ENCODE data around the gene NAAA.
A peak's percentile ranks its signal among the peaks of the same experiment; 100 is the strongest.
"Not testable (repeated sequence)": the region's sequence is repeated elsewhere in the genome, so short reads cannot be mapped to it uniquely, and the experiment has no call there.

Gene NAAA

DNA sequence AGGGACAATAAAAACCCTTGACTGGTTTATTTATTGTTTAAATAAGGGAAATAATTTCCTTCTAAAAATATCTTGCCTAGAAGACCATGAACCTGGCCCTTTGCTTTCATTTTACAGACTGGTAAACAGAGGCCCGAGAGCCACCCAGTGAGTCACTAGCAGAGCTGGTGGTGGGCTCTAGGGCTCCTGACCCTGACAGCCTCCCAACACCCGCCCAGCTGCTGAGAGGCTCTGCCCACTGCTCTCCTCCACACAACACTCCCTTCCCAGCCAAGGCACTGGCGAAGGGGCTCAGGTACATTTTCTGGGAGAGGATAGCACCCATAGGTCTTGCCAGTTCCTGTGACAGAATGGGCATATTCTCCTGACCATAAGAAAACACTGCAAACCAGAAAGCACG lies 20.5 kb downstream of the NAAA start:
- H3K4me3 ChIP-seq = no peak overlapping the region
- no peak for TF ChIP-seq Cebpa-rat (IDR thresholded peaks at IDR 0.05)
- H3K27me3 ChIP-seq = no peaks in the 10 kb centered on the region
- H3K9ac ChIP-seq = no peak overlapping the region
- H4K20me1 ChIP-seq = no peaks in the 10 kb centered on the region
- H3K9me3 ChIP-seq = no peaks in the 10 kb centered on the region
- peaks cover 88% of the 10 kb centered on the region for H3K36me3 ChIP-seq
- peaks cover 32% of the 10 kb centered on the region for H3K4me1 ChIP-seq
- no peak overlapping the region for H3K27ac ChIP-seq
- H3K4me2 ChIP-seq = no peak overlapping the region

DNA sequence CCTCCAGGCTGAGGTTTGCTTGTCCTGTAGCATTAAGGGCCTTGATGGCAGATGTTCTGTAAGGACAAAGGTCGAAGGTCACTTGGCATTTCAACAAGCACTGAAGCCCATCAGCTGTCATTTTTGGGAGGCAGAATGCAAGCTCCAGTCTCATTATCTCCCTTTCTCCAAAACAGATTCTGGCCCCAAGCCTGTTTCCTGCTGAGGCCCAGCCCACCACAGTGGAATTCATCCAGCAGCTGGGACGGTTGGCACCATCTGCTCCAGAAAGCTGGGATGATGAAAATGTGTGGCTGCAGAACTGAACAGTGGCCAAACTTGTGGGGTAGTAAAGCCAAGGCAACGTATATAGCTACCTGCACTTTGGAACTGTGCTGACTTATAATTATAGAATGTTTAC lies 20.9 kb downstream of the NAAA start:
- no peaks in the 10 kb centered on the region for H3K27me3 ChIP-seq
- no peaks in the 10 kb centered on the region for H4K20me1 ChIP-seq
- TF ChIP-seq Cebpa-rat (IDR thresholded peaks at IDR 0.05) = no peak
- H3K9ac ChIP-seq = no peak overlapping the region
- H3K36me3 ChIP-seq = peaks cover 88% of the 10 kb centered on the region
- no peaks in the 10 kb centered on the region for H3K9me3 ChIP-seq
- no peak overlapping the region for H3K27ac ChIP-seq
- peaks cover 32% of the 10 kb centered on the region for H3K4me1 ChIP-seq
- H3K4me3 ChIP-seq = no peak overlapping the region
- no peak overlapping the region for H3K4me2 ChIP-seq

DNA sequence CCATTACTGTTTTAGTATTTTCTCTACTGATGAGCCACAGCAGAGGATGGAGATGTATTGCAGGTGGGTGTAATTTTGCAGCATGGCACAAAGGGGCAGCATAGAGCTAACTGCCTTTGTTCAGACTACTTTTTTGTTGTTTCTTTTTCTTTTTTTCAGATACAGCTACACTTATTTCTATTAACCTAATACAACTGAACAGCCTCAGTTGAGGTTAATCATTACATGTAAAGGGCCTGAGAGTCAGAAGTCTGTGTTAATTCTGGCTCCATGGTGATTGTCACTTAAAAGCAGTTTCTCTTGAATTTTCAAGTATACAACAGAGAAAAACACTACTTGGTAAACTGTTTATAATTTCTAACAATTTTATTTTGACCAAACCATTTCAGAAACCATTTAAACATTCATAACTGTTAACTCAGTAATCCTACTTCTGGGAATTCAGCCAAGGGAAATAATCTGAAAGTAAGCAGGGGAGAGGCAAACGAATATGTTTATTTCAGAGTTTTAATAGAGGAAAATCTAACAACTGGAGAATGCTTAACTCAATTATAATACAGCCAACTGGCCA lies 24.6 kb downstream of the NAAA start:
- Histone ChIP-seq H3K9ac (no peak overlapping the region), H3K4me1 (peaks cover 21% of the 10 kb centered on the region), H4K20me1 (no peaks in the 10 kb centered on the region), H3K4me3 (no peak overlapping the region), H3K36me3 (peaks cover 67% of the 10 kb centered on the region), H3K9me3 (peaks cover 7% of the 10 kb centered on the region), H3K4me2 (no peak overlapping the region), H3K27ac (0 out of 2 replicates have a peak overlapping the region, but pooled peaks have one; percentile 8), H3K27me3 (no peaks in the 10 kb centered on the region)
- TF ChIP-seq Cebpa-rat (IDR thresholded peaks at IDR 0.05) = no peak

DNA sequence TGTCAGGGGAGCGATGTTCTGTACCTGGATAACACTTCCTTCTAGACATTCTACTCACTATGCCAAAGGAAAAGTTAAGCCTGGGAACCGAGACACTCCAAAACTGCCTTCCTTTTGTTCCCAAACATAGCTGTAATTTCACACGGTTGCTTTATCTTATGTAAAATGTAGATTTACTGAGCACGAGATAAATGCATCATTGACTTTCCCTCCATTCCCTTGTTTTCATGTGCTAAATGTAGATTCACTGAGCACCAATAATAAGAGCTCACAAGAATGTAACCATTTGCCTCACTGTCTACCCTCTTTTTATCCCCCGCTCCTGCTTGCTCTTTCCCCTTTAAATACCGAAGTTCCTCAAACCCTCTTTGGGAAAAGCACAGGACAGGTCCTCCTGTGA lies 27.8 kb downstream of the NAAA start:
- no peaks in the 10 kb centered on the region for H4K20me1 ChIP-seq
- H3K4me2 ChIP-seq = no peak overlapping the region
- H3K4me3 ChIP-seq = no peak overlapping the region
- H3K9ac ChIP-seq = no peak overlapping the region
- H3K9me3 ChIP-seq = peaks cover 20% of the 10 kb centered on the region
- H3K27ac ChIP-seq = no peak overlapping the region
- H3K36me3 ChIP-seq = peaks cover 49% of the 10 kb centered on the region
- TF ChIP-seq Cebpa-rat (IDR thresholded peaks at IDR 0.05) = no peak
- peaks cover 23% of the 10 kb centered on the region for H3K4me1 ChIP-seq
- H3K27me3 ChIP-seq = no peaks in the 10 kb centered on the region

DNA sequence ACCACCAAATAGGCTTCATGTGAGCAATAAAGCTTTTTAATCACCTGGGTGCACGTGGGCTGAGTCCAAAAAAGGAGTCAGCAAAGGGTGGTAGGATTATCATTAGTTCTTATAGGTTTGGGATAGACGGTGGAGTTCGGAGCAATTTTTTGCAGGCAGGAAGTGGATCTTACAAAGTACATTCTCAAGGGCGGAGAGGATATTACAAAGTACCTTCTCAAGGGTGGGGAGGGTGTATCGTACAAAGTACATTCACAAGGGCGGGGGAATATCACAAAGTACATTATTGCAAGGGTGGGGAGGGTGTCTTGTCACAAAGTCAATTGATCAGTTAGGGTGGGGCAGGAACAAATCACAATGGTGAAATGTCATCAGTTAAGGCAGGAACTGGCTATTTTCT lies 30.0 kb downstream of the NAAA start:
- Histone ChIP-seq H3K4me1 (peaks cover 16% of the 10 kb centered on the region), H3K9me3 (peaks cover 20% of the 10 kb centered on the region), H3K36me3 (peaks cover 36% of the 10 kb centered on the region)
- not testable (repeated sequence) for H3K4me3 ChIP-seq, H3K4me2 ChIP-seq, H3K27me3 ChIP-seq, H4K20me1 ChIP-seq, H3K27ac ChIP-seq, H3K9ac ChIP-seq

DNA sequence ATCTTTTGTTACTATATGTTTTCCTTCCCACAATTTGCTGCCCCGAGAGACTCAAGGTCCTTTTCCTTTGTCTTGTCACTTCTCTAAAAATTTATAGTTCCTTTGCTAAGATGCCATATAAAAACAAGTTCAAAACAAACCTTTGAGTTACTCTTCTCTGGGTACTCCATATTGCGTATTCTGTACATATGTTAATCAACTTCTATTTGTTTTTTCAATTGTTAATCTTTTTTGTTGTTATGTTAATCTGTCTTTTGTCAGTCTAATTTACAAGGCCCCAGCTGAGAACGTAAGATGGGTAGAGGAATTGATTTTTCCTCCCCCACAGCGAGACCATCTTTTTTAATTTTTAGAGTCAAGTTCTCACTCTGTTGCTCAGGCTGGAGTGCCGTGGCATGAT lies 31.4 kb downstream of the NAAA start:
- Histone ChIP-seq H3K4me3 (no peak overlapping the region), H3K27ac (no peak overlapping the region), H3K4me1 (peaks cover 19% of the 10 kb centered on the region), H3K9me3 (peaks cover 20% of the 10 kb centered on the region), H4K20me1 (no peaks in the 10 kb centered on the region), H3K4me2 (no peak overlapping the region), H3K9ac (no peak overlapping the region), H3K36me3 (peaks cover 24% of the 10 kb centered on the region; the same call in 1 of the 2 replicates), H3K27me3 (no peaks in the 10 kb centered on the region)
- TF ChIP-seq Cebpa-rat (IDR thresholded peaks at IDR 0.05) = no peak

DNA sequence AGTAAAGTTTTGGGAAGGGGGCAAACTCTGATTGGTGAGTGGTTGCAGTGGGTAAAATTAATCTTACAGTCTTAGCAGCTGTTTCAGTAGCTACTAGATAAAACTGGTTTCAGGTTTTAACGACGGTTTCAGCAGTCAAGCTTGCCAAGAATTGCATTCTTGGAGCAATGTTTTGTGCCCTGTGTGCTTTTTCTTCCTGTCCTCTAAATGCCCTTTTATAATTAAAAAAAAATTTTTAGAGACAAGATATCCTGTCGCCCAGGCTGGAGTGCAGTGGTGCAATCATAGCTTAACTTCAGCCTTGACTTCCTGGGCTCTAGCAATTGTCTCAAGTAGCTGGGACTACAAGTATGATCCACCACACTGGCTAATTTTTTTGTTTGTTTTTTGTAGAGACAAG lies 32.3 kb downstream of the NAAA start:
- no peak for TF ChIP-seq Cebpa-rat (IDR thresholded peaks at IDR 0.05)
- H4K20me1 ChIP-seq = no peaks in the 10 kb centered on the region
- H3K27me3 ChIP-seq = no peaks in the 10 kb centered on the region
- peaks cover 20% of the 10 kb centered on the region for H3K9me3 ChIP-seq
- peak overlapping the region; percentile 44 for H3K4me2 ChIP-seq
- H3K4me1 ChIP-seq = peaks cover 25% of the 10 kb centered on the region
- H3K9ac ChIP-seq = no peak overlapping the region
- no peak overlapping the region for H3K4me3 ChIP-seq
- H3K27ac ChIP-seq = no peak overlapping the region
- H3K36me3 ChIP-seq = peaks cover 20% of the 10 kb centered on the region; the same call in 1 of the 2 replicates

DNA sequence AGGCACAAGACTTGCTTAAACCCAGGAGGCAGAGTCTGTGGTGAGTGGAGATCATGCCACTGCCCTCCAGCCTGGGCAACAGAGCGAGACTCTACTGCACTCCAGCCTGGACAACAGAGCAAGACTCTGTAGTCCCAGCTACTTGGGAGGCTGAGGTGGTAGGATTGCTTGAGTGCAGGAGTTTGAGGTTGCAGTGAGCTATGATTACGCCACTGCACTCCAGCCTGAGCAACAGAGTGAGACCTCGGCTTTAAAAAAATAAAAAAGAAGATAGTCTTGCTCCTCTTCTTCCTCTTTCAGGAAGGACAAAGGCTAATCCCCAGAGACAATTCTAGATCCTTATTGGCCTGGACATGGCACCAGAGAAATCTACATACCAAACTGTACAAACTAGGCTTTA lies 32.8 kb downstream of the NAAA start:
- H4K20me1 ChIP-seq = no peaks in the 10 kb centered on the region
- peaks cover 25% of the 10 kb centered on the region for H3K4me1 ChIP-seq
- H3K9ac ChIP-seq = no peak overlapping the region; the same call in 1 of the 2 replicates
- H3K36me3 ChIP-seq = peaks cover 20% of the 10 kb centered on the region; the same call in 1 of the 2 replicates
- peaks cover 20% of the 10 kb centered on the region for H3K9me3 ChIP-seq
- TF ChIP-seq Cebpa-rat (IDR thresholded peaks at IDR 0.05) = no peak
- H3K27me3 ChIP-seq = no peaks in the 10 kb centered on the region
- H3K27ac ChIP-seq = no peak overlapping the region
- H3K4me2 ChIP-seq = peak overlapping the region; percentile 44
- H3K4me3 ChIP-seq = no peak overlapping the region

DNA sequence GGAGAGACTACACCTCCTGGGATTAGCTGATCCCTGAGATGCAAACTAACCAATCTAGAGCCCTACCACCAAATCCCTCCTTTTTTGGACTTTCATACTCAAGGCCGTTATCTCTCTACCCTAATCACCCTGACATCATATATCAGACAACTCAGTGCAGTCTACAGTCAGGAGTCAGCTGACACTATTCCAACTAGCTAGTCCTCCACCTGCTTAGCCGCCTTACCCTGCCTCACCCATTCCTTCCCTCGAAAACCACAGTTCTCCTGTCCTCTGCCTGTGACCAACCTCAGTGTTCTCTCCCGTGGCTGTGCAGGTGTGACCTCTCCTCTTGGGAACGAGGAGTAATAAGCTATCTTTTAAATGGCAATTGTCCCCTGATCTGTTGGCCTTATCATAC lies 36.7 kb downstream of the NAAA start:
- H3K36me3 ChIP-seq = no peaks in the 10 kb centered on the region
- no peak overlapping the region for H3K4me3 ChIP-seq
- H3K4me2 ChIP-seq = peak overlapping the region; percentile 44
- no peaks in the 10 kb centered on the region; the same call in 1 of the 2 replicates for H3K9me3 ChIP-seq
- H3K27ac ChIP-seq = no peak overlapping the region
- no peaks in the 10 kb centered on the region for H4K20me1 ChIP-seq
- no peak overlapping the region for H3K9ac ChIP-seq
- no peak for TF ChIP-seq Cebpa-rat (IDR thresholded peaks at IDR 0.05)
- no peaks in the 10 kb centered on the region for H3K27me3 ChIP-seq
- H3K4me1 ChIP-seq = peaks cover 44% of the 10 kb centered on the region

DNA sequence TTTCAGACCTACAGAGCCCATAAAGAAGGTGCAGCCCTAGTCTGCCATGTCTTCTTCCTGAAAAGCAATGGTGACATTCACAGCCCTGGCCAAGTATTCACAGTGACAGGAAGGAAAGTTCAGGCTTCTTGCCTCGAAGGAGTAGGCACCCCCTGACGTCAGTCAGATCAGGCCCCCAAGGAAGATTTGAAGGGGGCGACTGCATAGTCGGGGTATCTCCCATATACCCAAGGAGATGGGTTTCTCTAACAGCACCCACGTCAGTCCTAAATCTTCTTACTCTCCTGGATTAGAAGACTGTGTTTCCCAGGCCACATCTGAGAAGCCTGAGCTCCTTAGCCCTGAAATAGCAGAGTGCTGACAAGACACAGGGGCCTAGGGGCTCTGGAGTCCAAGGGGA lies 38.5 kb downstream of the NAAA start, which contains the start of gene PPEF2:
TSS of gene PPEF2 (minus strand) at position 101 of the 400 bp plus-strand sequence. CDS start 6,127 bp downstream, outside the sequence.
- H3K9me3 ChIP-seq = peaks cover 11% of the 10 kb centered on the region; the same call in 1 of the 2 replicates
- H3K9ac ChIP-seq = no peak within 1 kb of the TSS
- no peaks in the 10 kb centered on the region for H3K36me3 ChIP-seq
- no peak within 1 kb of the TSS for H3K4me3 ChIP-seq
- H3K27ac ChIP-seq = peak within 1 kb of the TSS; percentile 31; the same call in 1 of the 2 replicates
- H4K20me1 ChIP-seq = no peaks in the 10 kb centered on the region
- TF ChIP-seq Cebpa-rat (IDR thresholded peaks at IDR 0.05) = no peak
- no peaks in the 10 kb centered on the region for H3K27me3 ChIP-seq
- peak within 1 kb of the TSS; percentile 72 for H3K4me2 ChIP-seq
- H3K4me1 ChIP-seq = peaks cover 28% of the 10 kb centered on the region

Measured in BLaER1 (cell line).